Stimulated activated CD4-positive, alpha-beta T cell treated with anti-CD3 and anti-CD28 coated beads, Interleukin-1b, Interleukin-23, amount 100 ng/mL, for 1 hour (primary cell): ENCODE results near the gene SNX14.
"Not testable (repeated sequence)": the region's sequence is repeated elsewhere in the genome, so short reads cannot be mapped to it uniquely, and the experiment has no call there.

Experiments used
- DNase-seq, 2 donors: peaks; one replicate each; pipeline ENCODE4 v3.0.0-alpha.2; 2020; ENCODE audit warnings: low read depth in 2 of 2

Gene SNX14

GRCh38 chr6:85582832-85583231 lies 10.8 kb downstream of the SNX14 start:
- not testable (repeated sequence) for DNase-seq

DNA sequence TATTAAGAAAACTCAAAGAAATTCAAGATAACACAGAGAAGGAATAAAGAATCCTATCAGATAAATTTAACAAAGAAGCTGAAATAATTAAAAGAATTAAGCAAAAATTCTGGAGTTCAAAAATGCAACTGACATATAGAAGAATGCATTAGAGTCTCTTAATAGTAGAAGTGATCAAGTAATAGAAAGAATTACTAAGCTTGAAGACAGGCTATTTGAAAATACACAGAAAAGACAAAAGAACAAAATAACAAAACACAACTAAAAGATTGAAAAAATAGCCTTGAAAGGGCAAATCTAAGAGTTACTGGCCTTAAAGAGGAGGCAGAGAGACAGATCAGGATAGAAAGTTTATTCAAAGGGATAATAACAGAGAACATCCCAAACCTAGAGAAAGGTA lies 12.1 kb downstream of the SNX14 start:
- DNase-seq: no peak

DNA sequence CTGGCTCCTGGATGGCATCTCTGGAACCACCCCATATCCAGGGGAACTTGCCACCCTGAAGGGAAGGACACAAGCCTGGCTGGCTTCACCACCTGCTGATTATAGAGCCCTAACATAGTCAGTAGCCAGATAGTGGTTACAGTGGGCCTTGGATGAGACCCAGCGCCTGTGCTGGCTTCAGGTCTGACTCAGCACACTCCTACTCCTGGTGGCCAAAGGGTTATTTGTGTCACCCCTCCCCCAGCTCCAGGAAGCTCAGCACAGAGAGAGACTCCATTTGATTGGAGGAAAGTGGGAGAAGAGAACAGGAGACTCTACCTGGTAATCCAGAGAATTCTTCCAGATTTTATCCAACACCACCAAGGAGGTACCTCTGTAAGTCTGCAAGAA lies 12.8 kb downstream of the SNX14 start:
- no peak for DNase-seq

GRCh38 chr6:85580118-85580877 lies 13.4 kb downstream of the SNX14 start:
- DNase-seq: no peak

DNA sequence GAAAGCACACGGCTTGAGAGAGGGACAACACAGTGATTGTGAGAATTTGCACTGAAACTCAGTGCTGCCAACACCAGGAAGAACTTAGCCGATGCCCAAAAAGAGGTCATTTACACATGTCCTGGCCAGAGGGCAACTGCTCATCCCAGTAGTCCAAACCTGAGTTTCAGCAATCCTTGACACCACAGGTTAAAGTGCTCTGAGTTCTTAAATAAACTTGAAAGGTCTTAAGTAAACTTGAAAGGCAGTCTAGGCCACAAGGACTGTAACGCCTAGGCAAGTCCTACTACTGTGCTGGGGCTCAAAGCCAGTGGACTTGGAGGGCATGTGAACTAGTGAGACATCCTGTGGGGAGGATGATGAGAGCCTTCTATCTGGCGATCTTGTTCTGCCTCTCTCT lies 14.1 kb downstream of the SNX14 start:
- no peak for DNase-seq

- DNase-seq: no peak
Measured at GRCh38 chr6:85576476-85576875, 17.2 kb downstream of the SNX14 start.

- DNase-seq: no peak
Measured at GRCh38 chr6:85574932-85575598, 18.6 kb downstream of the SNX14 start.

GRCh38 chr6:85569323-85569722 lies 24.3 kb downstream of the SNX14 start:
- no peak for DNase-seq

DNA sequence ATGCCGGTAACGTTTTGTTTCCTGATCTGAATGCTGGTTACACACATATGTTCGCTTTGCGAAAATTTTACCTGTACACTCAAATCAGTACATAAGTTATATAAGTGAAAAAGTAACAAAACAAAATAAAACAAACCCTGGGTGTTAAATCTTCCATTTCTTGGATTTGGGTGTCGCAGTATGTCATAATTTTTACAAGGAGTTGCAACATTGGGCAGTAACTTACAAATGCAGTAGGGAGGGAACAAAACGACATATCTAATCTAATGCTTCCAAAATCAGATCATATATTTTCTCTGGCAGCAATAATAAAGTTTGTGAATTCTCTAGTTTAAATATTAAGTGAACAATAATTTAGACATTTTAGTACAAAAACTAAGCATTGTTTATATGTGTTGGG lies 25.2 kb downstream of the SNX14 start:
- DNase-seq: no peak

GRCh38 chr6:85565736-85566135 lies 27.9 kb downstream of the SNX14 start:
- no peak for DNase-seq

DNA sequence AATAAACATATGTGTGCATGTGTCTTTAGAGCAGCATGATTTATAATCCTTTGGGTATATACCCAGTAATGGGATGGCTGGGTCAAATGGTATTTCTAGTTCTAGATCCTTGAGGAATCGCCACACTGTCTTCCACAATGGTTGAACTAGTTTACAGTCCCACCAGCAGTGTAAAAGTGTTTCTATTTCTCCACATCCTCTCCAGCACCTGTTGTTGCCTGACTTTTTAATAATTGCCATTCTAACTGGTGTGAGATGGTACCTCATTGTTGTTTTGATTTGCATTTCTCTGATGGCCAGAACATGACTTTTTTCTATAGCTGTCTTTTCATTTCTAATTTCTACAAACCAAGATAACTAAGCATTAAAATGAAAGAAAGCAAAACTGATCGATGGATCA lies 29.4 kb downstream of the SNX14 start:
- DNase-seq: not testable (repeated sequence)

DNA sequence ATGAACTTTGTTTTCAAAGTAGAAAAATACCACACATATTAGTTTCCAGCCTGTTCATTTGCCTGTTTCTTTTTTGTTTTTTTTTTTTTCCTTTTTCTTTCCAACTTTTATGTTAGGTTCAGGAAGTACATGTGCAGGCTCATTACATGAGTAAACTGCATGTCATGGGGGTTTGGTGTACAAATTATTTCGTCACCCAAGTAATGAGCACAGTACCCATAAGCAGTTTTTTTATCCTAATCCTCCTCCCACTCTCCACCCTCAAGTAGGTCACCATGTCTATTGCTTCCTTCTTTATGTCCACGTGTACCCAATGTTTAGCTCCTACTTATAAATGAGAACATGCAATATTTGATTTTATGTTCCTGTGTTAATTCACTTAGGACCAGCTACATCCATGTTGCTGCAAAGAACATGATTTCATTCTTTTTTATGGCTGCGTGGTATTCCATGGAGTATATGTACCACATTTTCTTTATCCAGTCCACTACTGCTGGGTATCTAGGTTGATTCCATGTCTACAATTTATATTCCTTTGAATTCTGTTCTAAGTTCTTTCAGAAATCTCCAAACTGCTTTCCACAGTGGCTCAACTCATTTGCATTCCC lies 31.8 kb downstream of the SNX14 start:
- DNase-seq: no peak

DNA sequence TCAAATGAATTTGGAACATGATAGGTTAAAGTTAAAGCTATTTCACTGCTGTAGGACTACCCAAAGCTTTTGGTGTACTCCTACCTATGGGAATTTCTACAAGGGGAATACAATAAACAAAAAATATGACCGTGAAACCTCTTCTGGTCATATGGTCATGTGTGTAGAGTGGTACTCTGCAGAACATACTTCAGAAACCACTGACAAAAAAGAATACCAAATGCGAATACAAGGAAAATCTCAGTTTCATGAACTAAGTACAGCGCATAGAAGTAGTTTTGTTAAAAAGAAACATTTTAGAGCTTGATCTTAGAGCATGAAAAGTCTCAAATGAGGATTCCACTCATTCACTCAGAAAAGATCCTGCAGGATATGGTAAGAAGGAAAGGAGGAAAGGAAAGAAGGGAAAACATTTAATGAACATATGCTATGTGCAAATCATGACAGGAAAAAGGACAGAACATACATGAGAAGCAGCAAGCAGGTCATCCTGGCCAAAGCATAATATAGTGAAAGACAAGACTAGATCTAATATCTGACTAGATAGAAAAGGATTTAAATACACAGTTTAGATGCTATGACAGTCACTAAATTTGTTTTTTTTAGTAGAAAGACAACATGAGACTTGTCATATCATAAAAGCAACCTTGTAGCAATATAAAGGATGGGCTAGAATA lies 36.5 kb downstream of the SNX14 start:
- no peak for DNase-seq

DNA sequence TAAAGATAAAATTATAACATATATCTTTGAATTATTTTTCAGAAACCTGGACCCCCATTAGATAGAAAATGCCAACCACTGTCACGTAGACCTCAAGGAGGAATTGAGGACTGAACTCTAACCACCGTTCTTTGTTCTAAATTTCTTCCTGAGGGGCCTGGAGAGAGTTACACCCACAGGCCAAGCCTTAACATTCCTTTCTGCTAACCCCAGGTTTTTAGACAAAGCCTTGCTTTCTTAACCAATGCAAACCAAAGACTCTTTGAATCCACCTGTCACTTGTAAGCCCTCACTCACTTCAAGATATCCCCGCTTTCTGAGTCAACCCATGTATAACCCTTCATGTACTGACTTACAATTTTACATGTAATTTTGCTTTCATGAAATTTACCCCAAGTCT lies 41.0 kb downstream of the SNX14 start:
- DNase-seq: no peak

- DNase-seq: no peak
Measured at GRCh38 chr6:85551264-85551663, 42.4 kb downstream of the SNX14 start.

GRCh38 chr6:85547719-85548118 lies 45.9 kb downstream of the SNX14 start:
- no peak for DNase-seq

DNA sequence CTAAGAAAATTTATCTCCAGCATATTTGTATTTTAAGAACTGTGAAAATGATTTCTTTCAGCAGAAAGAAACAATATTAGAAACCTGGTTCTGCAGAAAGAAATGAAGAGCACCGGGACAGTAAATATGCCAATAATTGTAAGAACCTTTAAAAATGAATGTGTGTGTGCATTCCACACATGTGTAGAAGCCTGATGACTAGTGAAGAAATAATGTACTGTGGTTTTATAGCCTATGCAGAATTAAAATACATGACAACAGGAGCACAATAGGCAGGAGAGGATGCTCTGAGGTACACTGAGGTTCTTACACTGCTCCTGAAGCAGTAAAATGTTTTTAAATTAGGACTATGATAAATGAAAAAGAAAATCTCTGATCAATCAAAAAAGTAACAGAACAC lies 48.9 kb downstream of the SNX14 start:
- DNase-seq: no peak

GRCh38 chr6:85537055-85537494 lies 56.6 kb downstream of the SNX14 start:
- DNase-seq: no peak

GRCh38 chr6:85524281-85524680 lies 69.4 kb downstream of the SNX14 start:
- DNase-seq: not testable (repeated sequence)

DNA sequence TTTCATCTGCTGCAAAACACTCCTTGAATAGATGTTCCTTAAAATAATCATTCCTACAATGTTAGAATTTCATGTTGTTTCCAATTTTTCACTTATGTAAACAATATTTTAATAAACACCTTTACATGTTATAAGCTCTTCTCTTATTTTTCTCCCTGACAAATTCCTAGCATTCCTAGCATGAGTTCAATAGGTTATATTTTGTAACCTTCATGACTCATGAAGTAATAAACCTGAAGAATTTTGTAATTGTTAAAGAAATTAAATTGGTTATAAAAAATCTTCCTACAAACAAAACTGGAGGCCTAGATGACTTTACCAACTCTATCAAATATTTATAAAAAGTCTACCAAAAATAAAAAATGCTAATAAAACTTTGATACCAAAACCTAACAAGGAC lies 77.5 kb downstream of the SNX14 start:
- no peak for DNase-seq

- DNase-seq: no peak
Measured at GRCh38 chr6:85506441-85507093, 87.1 kb downstream of the SNX14 start.
